ENCODE measurements around the gene ZNF764.

DNA sequence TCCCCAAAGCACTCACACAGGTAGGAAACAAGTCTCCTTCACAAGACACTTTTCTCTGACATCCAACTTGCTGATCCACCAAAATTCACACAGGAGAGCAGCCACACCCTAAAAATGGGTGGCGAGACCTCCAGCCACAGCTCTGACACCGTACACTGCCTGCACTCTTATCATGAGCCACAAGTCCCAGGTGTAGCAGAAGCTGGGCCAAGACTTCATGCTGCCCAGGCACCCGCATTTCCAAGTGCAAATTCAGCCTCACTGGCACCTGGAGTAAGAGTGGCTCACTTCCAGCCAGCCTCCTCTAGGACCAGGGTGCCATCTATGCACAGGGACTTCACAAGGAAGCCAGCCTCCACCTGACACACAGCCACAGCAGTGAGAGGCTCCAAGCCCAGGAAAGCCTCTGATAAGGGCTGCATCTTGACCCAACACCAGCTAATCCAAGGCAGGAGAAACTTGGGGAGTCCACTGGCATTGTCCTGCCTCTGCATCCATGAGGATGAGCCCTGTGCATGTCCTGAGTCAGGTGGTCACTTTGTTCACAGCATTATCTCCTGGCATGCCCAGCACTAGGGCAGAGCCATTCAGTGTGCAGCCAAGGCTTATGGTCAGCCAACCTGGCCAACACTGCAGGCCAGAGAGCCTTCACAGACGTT is 29.2 kb downstream of the ZNF764 start:
- TF ChIP-seq, protein P1, sequence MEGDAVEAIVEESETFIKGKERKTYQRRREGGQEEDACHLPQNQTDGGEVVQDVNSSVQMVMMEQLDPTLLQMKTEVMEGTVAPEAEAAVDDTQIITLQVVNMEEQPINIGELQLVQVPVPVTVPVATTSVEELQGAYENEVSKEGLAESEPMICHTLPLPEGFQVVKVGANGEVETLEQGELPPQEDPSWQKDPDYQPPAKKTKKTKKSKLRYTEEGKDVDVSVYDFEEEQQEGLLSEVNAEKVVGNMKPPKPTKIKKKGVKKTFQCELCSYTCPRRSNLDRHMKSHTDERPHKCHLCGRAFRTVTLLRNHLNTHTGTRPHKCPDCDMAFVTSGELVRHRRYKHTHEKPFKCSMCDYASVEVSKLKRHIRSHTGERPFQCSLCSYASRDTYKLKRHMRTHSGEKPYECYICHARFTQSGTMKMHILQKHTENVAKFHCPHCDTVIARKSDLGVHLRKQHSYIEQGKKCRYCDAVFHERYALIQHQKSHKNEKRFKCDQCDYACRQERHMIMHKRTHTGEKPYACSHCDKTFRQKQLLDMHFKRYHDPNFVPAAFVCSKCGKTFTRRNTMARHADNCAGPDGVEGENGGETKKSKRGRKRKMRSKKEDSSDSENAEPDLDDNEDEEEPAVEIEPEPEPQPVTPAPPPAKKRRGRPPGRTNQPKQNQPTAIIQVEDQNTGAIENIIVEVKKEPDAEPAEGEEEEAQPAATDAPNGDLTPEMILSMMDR (IDR thresholded peaks at IDR 0.05) = no peak
- TF ChIP-seq POLR2A (IDR thresholded peaks at IDR 0.05) = no peak

Data from lower leg skin (tissue), 3 donors.